NCI-H460 (cell line): ENCODE results near the gene ZNF519. TPM values are rescaled to one million over a fixed set of nuclear protein-coding genes. Genes with fewer than 3 reads are reported as not detected.
"Not testable (repeated sequence)": the region's sequence is repeated elsewhere in the genome, so short reads cannot be mapped to it uniquely, and the experiment has no call there.

Source experiments
- DNase-seq: peaks from one replicate; pipeline ENCODE4 v3.0.0-alpha.2; 2016; ENCODE audit warnings: low read depth; ENCODE audit errors: extremely low read depth
- total RNA-seq: library from RNA; depleted of rRNA; stranded (reverse); fragments of >200 nt; shearing (Covaris generic); gene quantifications from 2 replicates; pipeline ENCODE4 v1.2.3, GENCODE V29; 2014

The ZNF519 gene
- total RNA-seq, 1 experiment from 2014 or later, result 5.5 TPM

DNA sequence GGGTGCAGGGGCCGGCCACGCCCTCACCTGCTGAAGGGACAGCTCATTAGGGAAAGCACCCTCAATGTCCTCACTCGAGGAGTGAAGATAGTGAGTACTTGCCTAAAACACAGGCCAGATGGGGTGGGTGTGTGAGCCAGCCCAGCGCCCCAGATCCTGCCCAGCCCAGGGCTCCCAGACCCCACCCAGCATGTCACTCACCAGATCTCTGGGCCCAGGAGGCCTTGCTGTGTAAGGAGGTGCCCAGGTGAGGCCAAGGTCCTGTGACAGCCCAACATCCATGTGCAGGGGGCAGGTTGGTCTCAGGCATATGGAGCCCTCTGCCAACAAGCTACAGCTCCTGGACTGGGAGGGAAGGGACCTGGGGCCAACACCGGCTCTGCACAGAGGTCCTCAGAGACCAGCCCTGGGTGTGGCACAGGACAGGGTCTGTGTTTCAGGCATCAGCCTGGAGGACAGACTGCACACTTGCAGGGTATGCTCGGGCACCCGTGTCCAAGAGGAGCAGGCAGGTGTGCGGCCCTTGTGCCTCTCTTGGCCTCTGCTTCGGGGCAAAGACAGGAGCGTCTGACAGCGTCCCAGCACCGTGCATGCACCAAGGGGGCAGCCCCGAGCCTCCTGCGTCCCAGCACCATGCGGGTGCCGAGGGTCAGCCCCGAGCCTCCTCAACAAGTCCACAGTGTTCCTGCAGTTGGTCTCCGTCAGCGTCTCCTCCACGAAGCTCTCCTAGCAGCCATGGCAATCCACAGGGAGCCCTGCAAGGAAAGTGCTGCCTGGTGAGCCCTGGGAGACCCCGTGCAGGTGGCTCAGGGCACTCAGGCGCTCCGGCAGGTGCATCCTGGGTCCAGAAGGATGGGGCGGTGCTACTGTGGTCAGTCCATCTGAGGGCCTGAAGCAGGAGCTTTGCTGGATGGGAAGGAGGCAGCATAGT, 16.0 kb upstream of the ZNF519 start:
- DNase-seq, result not testable (repeated sequence)

GRCh38 chr18:14146771-14147170, 14.5 kb upstream of the ZNF519 start:
- not testable (repeated sequence) for DNase-seq

DNA sequence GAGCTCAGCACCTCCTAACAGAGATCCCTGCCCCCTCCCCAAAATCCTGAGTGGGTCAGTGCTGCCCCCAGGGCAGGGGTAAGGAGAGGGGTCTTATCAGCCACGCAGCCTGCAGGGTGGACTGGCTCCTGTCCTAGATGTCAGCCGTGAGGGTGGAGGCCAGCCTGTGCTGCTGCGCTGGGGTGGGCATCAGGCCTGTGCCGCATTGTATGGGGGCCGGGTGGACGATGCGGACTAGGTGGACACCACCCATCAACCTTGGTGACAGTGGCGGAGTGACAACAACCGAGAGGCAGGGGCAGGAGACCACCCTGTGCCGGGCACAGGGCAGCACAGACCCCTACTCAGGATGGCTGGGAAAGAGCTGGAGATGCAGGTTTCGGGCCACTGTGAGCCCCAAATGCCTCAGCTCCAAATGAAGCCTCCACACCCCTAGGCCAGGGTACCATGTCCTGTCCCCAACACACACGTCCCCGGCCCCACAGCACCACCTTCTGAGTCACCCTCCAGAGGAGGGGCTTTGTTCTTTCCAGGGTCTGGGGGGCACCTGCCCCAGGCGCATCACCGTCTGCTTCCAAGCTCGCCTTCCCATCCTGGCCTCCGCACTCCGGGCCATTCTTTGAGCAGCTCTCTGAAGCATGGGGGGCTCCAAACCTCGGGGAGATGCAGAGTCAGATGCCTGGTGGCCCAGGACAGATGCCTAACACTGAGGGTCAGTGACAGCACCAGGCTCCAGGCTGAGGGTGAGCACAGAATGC, 13.5 kb upstream of the ZNF519 start:
- DNase-seq, result not testable (repeated sequence)

DNA sequence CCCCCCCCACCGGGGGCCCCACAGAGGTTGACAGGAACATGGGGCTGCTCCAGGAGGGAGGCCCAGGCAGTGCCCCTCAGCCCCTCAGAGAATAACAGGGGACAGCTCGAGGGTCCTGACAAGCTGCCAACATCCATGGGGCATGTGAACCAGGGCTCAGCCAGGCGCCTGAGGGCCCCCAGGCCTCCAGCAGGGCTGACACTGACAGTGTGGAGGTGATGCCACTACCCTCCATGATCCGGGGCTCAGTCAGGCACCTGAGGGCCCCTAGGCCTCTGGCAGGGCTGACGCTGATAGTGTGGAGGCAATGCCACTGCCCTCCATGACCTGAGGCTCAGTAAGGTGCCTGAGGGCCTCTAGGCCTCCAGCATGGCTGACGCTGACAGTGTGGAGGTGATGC, 12.8 kb upstream of the ZNF519 start:
- DNase-seq, result not testable (repeated sequence)

- DNase-seq, result no peak
Observed at GRCh38 chr18:14144628-14144895, 12.3 kb upstream of the ZNF519 start.

DNA sequence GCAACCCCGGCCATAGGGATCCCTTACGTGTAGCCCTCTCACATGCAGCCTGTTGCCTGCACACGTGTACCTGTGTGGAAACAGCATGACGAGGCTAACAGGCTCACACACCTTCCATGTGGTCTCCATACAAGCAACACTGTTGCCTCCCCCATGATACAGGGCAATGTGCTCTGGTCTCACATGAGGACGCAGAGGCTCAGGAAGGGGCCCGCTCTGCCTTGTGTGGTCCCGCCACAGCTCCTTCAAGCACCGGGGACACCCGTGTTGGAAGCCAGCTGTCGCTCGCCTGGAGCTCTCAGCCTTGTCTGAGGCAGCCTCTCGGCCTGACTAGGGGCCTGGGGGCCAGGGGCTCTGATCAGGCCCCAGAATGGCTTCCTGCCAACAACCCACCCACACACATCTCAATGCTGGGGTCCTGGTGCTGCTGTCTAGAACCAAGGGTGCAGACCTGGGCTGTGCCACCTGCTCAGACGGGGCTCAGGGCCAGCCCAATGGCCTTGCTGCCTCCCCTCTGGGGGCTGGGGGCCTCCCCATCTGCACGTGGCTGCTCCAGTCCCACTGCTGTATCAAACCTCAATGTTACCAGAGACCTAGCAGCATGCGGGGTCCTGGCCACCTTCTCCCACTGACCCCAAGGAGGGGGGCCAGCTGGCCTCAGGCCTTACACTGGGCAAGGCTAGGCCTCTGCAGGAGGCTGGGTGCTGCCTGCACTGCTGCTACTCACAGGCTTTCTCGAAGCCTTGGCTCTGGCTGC, 11.8 kb upstream of the ZNF519 start:
- not testable (repeated sequence) for DNase-seq

DNA sequence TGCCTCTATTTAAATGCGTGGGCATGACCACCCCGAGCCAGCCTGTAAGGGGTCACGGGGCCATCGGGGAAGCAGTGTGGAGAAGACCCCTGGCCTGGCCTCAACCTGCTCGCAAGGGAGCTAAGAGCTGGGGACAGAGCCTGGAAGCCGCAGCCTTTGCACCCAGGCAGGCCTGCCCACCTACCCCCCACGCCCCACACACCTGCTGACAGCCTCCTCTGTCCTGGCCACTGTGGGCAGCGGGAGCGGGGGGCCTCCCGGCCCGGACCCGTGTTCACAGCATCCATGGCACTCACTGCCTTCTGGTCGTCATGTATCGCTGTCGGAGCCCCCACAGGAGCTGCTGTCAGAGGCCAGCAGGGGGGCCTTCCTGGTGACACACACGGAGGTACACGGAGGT, 11.2 kb upstream of the ZNF519 start:
- DNase-seq, result not testable (repeated sequence)

- not testable (repeated sequence) for DNase-seq
Observed at GRCh38 chr18:14142177-14142576, 9.9 kb upstream of the ZNF519 start.

- not testable (repeated sequence) for DNase-seq
Observed at GRCh38 chr18:14139583-14139982, 7.3 kb upstream of the ZNF519 start.

DNA sequence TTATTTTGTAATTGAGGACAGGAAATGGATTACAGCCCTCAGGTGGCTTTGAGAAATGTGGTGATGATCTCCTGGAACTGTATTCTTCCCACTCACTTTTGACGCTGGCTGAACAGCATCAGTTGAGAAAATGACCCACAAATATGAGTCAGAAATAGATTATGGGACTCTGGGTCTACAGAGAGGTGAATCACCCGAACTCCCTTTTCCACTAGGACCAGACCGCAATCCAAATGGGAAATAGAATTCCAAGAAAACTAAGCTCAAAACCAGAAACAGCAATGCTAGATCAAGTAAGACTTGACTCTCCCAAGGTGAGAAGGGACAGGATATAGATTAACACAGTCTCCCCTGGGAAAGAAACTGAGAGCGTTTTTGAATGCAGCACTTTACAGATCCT, 5.7 kb upstream of the ZNF519 start:
- DNase-seq, result not testable (repeated sequence)

- not testable (repeated sequence) for DNase-seq
Observed at GRCh38 chr18:14131696-14132270, 452 bp downstream of the ZNF519 start.

DNA sequence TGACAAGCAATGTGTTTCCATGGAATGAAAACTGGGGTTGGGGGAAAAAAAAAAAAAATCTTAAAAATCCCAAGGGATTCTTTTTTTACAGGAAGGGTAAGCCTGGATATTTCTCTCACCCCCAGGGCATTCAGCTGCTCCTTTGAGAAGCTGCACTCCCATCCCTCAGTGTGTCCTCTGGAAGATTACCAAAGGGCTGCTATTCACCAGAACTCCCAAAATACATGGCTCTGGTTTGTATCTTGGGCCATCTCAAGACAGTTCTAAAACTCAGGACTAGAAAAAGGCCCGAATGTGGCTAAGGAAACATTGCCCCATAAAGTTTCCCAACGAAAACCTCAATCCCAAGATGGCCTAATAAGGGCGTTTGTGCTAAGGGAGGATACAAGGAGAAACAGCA, 1.4 kb downstream of the ZNF519 start:
- DNase-seq, result not testable (repeated sequence)

DNA sequence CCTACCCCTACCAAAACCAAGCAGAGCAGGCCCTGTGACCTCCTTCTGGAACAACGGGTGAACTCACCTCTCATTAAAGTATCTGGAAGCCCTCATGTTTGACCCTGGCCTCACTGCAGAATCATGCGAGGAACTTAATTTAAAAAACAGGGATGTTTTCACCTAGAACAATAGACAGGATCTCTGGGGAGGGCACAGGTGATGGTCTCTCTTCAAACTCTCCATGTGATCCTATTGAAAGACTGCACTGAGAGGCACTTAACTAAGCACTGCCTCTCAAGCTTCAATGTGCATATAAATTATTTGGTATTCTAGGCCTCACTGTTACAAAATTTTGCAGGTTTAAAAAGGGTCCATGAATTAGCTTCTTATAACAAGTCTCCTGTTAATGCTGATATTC, 7.5 kb downstream of the ZNF519 start:
- DNase-seq, result no peak

DNA sequence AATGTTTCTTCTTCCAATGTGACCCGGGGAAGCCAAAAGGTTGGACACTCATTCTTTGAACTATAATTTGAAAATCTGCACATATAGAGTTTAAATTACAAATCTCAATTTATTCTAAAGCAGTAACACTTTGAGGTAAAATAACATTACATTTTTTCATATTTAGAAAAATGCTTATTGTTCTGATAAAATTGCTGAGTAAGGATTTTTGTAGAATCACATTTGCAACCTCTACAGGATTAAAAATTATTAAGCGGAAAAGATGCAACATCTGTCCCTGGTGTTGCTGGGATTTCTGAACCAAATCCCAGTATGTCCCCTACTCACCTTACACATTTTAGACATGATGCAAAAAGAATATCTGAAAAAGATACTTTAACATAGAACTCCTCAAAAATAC, 10.1 kb downstream of the ZNF519 start:
- no peak for DNase-seq

DNA sequence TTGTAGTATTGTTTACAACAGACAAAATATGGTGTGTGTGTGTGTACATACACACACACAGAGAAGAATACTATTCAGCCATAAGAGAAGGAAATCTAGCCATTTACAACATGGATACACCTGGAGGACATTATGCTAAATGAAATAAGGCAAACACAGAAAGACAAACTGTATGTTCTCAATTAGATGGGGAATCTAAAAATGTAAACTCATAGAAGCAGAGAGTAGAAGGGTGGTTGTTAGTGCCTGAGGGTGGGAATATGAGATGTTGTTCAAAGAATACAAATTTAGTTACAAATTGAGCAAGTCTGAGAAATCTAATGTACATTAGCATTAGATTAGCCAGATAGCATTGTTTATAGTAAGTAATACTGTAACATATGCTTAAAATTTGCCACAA, 11.3 kb downstream of the ZNF519 start:
- no peak for DNase-seq

DNA sequence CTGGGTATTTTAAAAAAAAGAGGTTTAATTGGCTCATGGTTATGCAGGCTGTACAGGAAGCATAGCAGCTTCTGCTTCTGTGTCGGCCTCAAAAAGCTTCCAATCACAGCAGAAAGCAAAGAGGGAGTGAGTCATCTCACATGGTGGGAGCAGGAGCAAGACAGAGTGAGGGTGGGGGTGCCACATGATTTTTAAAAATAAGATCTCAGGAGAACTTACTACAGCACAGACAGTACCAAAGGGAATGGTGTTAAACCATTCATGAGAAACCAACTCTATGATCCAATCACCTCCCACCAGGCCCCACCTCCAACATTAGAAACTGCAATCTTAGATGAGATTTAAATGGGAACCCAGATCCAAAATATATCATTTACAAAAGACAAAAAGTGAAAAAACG, 14.6 kb downstream of the ZNF519 start:
- no peak for DNase-seq

DNA sequence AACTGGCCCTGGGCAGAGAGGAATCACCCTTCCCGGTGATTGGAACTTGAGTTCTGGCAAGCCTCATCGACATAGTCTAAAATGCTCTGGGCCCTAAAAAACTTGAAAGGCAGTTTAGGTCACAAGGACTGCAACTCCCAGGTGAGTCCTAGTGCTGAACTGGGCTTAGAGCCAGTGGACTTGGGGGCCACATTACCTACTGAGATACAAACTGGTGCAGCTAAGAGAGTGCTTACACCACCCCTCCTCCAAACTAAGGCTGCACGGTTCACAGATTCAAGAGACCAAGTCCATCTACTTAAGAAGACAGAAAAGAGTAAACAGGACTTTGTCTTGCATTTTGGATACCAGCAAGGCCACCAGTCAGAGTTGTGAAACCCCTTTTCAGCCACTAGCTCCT, 25.3 kb downstream of the ZNF519 start:
- no peak for DNase-seq

DNA sequence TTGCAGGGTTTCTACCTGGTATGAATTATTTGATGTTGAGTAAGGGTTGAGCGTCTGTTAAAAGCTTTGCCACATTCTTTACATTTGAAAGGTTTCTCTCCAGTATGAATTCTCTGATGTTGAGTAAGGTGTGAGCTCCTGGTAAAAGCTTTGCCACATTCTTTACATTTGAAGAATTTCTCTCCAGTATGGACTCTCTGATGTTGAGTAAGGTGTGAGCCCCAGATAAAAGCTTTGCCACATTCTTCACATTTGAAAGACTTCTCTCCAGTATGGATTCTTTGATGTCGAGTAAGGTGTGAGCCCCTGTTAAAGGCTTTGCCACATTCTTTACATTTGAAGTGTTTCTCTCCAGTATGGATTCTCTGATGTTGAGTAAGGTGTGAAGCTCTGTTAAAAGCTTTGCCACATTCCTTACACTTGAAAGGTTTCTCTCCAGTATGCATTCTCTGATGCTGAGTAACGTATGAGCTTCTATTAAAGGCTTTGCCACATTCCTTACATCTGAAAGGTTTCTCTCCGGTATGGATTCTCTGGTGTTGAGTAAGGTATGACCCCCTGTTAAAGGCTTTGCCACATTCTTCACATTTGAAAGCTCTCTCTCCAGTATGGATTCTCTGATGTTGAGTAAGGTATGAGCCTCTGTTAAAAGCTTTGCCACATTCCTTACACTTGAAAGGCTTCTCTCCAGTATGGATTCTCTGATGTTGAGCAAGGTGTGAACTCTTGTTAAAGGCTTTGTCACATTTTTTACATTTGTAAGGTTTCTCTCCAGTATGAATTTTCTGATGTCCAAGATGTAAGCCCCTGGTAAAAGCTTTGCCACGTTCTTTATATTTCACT, 27.1 kb downstream of the ZNF519 start:
- no peak for DNase-seq

GRCh38 chr18:14104201-14104600, 28.0 kb downstream of the ZNF519 start:
- no peak for DNase-seq
